Amniotic stem cell (primary cell): ENCODE data around the gene ANKS1A.
"Not testable (repeated sequence)": the region's sequence is repeated elsewhere in the genome, so short reads cannot be mapped to it uniquely, and the experiment has no call there.

ENCODE experiments used
- DNase-seq: peaks from one replicate; lab custom pipeline; 2025; lab: John Stamatoyannopoulos, UW

ANKS1A gene, protein sequence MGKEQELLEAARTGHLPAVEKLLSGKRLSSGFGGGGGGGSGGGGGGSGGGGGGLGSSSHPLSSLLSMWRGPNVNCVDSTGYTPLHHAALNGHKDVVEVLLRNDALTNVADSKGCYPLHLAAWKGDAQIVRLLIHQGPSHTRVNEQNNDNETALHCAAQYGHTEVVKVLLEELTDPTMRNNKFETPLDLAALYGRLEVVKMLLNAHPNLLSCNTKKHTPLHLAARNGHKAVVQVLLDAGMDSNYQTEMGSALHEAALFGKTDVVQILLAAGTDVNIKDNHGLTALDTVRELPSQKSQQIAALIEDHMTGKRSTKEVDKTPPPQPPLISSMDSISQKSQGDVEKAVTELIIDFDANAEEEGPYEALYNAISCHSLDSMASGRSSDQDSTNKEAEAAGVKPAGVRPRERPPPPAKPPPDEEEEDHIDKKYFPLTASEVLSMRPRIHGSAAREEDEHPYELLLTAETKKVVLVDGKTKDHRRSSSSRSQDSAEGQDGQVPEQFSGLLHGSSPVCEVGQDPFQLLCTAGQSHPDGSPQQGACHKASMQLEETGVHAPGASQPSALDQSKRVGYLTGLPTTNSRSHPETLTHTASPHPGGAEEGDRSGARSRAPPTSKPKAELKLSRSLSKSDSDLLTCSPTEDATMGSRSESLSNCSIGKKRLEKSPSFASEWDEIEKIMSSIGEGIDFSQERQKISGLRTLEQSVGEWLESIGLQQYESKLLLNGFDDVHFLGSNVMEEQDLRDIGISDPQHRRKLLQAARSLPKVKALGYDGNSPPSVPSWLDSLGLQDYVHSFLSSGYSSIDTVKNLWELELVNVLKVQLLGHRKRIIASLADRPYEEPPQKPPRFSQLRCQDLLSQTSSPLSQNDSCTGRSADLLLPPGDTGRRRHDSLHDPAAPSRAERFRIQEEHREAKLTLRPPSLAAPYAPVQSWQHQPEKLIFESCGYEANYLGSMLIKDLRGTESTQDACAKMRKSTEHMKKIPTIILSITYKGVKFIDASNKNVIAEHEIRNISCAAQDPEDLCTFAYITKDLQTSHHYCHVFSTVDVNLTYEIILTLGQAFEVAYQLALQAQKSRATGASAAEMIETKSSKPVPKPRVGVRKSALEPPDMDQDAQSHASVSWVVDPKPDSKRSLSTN

DNA sequence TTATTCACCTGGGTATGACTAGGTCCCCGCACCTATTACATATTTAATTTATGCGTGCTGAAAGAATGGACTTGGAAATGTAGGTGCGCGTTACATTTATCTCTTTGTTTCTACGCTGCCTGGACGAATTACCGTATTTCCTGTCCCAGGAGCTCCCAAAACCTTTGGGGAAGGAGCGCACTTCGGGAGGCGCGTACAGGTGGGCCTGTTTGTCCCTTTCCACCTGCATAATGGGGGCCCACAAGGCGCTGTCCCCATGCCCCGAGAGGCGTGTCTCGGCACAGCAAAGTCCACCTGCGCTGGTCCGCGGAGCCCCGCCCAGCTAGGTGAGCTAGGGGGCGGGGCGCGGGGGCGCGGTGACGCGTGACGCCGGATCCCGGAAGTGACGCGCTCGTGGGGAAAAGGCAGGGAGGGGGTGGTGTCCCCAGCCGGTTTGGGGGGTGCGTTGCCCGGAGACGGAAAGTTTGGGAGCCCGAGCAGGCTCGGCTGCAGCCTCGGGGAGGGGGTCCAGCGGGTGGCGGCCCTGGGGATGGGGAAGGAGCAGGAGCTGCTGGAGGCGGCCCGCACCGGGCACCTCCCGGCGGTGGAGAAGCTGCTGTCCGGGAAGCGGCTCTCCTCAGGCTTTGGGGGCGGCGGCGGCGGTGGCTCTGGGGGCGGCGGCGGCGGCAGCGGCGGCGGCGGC lies at the start of gene ANKS1A:
TSS of gene ANKS1A (plus strand) at position 382 of the 682 bp plus-strand sequence. CDS start at position 530, 148 bp downstream.
- no peak for DNase-seq

DNA sequence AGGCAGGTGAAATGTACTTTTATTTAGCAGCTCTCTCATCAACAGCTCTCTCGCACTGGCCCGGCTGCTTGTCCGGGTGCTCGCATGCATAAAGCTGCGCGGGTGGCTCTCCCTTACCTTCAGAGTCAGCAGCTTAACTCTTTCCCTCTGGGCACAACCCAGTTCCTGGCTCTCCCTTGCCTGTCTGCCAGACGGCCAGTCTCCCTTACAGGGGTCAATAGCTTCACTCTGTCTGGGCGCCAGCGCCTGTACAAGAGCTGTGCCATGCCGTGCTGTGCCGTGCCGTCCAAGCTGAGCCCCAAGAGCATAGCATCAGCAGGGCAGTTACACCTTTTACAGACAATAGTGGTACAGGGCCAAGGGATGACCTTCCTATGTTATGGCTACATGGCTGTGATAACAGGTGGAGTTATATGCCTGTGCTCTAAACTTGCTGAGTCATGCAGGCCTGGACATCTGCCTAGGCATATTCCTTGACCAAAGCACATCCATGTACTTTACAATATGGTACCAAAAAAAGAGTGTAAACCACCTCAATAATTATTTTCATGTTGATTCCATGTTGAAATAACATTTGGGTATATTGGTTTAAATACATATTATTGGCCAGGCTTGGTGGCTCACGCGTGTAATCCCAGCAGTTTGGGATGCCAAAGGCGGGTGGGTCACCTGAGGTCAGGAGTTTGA lies 49.2 kb upstream of the ANKS1A start:
- no peak for DNase-seq

DNA sequence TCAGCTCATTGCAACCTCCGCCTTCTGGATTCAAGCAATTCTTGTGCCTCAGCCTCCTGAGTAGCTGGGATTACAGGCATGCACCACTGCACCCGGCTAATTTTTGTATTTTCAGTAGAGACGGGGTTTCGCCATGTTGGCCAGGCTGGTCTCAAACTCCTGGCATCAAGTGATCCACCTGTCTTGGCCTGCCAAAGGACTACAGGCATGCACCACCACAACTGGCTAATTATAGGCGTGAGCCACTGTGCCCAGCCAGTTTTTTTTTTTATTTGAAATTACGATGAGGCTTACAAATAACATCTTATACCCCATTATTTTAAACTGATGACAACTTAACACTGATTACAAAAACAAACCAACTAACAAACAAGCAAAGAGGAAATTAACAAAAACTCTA lies 40.0 kb upstream of the ANKS1A start:
- DNase-seq: not testable (repeated sequence)

DNA sequence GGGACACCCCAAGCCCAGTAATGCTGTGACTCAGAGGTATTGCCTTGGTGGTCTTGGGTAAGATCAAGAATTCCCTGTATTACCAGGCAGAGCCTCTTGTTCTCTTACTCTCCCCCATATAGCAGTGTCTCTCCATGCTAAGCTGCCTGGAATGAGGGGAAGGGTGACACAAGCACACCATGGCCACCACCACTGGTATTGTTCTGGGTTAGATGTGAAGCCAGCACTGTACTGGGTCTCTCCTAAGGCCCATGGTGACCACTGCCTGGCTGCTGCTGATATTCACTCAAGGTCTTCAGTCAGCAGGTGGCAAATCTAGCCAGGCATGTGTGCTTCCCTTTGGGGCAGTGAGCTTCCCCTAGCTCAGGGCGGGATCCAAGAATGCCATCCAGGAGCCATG lies 37.7 kb upstream of the ANKS1A start:
- no peak for DNase-seq

DNA sequence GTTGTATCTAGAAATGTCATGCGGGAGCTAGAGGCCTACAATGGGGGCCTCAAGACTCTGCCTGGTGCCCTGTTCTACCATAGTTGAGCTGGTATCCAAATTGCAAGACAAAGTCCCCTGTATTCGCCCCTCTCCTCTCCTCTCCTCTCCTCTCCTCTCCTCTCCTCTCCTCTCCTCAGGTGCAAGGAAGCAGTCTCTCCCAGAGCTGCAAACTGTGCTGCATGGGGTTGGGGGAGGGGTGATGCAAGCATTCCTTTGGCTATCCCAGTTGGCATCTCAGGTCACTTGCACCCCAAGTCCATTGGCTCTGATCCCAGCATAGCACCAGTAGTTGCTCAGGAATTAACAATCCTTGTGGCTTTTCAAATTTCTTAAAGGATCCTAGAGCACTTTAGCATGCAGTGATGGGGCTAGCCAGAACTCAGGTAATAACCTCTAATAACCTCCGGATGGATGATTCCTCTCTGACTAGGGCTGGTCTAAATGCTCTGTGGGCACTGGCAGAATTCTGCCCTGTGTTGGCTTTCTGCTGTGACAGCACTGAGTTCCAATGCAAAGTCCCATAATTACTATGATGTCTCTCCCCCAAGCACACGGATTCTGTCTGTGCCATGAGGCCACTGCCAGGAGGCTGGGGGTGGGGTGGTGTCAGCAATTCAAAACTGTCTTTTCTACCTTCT lies 36.5 kb upstream of the ANKS1A start:
- DNase-seq: no peak

DNA sequence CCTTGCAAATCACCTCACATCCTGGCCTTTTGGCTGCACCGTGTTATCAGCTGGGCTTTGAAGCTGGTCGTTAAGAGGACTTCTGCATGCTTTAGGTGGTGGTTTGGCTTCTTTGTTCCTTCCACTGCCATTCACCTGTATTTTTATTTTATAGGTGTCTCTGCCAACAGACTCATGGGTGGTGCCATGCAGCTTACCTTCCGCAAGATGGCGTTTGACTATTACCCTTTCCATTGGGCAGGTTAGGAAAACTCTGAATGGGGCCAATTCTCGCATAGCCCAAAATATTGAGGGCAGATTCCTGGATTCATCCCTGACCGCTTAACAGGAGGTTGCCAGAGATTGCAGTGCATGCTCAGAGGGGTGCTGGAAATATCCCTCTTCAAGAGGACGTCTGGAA lies 33.6 kb upstream of the ANKS1A start:
- no peak for DNase-seq

DNA sequence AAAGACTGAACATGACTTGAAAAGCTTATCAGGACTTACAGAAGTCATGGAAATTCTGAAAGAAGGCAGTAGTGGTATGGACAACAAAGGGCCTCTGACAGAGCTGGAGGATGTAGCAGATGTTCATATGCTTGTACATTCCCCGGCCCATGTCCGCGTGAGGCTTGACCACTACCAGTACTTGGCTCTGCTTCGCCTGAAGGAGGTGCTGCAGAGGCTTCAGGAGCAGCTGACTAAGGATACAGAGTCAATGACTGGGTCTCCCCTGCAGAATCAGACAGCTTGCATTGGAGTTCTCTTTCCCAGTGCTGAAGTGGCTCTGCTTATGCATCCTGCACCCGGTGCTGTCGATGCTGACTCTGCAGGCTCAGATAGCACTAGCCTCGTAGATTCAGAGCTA lies 30.4 kb upstream of the ANKS1A start:
- no peak for DNase-seq

DNA sequence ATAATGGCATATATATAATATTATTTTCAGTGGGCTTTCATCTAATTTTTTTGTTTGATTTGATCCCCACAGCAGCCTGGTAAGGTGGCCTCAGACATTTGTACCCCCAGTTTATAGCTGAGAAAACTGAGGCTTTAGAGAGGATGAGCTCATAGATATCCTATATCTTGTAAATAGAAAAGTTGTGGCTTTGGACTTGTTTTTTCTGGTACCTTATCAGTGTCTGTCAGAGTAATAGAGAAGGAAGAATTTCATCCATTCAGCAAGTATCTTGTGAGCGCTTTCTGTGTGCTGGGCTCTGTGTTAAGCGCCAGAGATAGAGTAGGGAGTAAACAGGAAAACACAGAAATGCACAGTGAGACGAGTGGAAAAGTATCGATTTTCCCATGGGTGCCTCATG lies 29.1 kb upstream of the ANKS1A start:
- DNase-seq: no peak

DNA sequence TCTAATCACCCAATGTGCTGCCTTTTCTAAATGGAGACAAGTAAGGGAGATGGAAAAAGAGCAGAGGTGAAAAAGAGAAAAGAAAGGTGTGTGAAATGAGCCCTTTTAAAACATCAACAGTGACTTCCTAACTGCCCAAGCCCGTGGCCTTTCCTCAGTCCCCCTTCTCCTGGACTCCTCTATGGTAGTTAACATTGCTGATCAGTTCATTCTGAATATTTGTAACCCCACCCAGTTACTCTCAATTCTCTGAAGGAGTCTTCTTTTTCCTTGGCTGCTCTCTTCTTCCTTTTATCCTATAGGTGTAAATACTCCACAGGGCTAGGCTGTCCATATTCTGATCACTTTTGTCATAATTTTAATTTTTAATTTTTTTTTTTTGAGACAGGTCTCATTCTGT lies 28.3 kb upstream of the ANKS1A start:
- no peak for DNase-seq

DNA sequence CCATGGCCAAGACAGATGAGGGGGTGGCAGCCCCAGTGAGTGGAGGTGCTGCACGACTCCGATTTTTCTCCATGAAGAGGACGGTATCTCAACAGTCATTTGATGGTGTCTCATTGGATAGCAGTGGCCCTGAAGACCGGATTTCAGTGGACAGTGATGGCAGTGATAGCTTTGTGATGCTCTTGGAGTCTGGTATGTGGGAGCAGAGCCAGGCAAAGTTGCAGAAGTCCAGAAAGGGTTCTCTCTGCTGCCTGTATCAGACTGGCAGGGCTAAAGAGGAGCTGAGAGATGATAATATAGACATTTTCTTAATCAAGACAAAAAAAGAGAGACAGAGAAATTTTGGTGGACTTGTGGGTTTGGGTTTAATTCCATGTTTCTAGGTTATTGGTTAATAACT lies 25.0 kb upstream of the ANKS1A start:
- DNase-seq: no peak

DNA sequence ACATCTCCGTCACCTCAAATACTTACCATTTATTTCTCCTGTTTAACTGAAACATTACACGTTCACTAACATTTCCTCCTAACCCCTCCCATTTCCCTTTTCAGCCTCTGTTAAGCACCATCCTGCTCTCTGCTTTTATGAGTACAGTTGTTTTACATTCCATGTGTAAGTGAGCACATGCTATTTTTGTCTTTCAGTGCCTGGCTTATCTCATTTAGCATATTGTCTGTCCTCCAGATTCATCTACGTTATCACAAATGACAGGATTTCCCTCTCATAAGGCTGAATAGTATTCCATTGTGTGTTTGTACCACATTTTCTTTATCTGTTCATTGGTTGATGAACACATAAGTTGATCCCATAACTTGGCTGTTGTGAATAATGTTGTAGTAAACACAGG lies 23.9 kb upstream of the ANKS1A start:
- DNase-seq: no peak

DNA sequence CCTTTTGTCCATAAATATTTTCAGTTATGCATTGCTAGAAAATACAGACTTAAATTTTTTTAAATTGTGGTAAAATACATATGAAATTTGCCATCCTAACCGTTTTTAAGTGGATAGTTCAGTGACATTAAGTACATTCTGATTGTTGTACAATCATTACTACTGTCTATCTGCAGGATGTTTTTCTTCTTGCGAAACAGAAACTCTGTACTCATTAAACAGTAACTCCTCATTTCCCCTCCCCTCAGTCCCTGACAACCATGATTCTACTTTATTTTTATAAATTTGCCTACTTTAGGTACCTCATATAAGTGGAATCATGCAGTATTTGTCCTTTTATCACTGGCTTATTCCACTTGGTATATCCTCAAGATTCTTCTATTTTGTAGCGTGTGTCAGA lies 22.5 kb upstream of the ANKS1A start:
- DNase-seq: no peak

DNA sequence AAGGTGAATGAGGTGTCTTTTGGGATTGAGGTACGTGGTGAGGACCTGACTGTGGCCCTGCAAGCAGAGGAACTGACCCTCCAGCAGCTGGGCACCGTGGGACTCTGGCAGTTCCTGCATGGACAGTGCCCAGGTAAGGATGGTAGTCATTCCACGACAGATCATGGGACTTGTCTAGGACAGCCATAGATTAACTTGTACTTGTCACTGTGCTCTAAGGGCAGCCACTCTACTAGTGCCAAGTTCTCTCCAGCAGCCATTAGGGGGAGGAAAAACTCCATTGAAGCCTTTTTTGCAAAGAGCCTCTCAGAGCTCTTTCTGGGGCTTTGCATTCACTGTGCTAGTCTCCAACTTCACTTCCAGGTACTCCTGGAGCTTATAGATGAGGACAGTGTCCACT lies 21.6 kb upstream of the ANKS1A start:
- no peak for DNase-seq

DNA sequence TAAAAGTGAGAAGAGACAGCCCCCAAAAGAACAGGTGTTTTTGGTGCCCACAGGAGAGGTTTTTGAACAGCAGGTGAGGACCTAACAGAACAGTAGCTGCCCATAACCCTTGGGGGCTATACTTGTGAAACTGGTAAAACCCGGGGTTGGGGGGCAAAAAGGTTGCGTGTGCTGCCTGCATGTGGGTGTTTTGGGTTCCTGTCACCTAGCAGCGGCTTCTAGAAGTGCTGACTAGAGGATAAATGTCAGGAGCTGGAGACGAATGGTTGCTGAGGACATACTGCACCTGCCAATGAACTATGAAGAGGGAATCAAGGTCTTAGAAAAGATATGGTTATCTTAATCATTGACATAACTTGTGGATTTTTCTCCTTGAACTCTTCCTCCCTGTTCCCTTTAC lies 17.2 kb upstream of the ANKS1A start:
- DNase-seq: no peak

DNA sequence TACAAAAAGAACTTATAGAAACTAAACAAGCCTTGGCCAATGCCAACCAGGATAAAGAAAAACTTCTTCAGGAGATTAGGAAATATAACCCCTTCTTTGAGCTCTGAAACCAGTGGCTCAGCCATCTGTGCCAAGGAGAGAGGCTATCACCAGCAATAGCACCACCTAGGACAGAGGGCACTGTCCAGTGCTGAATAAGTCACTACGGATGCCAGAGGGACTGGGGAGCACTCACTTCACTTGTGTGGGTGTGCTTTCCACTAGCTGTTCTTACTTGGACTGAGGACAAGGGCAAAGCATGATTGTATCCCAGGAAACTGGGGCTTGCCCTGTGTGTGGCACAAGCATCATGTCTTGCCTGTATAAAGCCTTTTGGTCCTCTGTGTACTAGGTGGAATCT lies 16.7 kb upstream of the ANKS1A start:
- DNase-seq: no peak

DNA sequence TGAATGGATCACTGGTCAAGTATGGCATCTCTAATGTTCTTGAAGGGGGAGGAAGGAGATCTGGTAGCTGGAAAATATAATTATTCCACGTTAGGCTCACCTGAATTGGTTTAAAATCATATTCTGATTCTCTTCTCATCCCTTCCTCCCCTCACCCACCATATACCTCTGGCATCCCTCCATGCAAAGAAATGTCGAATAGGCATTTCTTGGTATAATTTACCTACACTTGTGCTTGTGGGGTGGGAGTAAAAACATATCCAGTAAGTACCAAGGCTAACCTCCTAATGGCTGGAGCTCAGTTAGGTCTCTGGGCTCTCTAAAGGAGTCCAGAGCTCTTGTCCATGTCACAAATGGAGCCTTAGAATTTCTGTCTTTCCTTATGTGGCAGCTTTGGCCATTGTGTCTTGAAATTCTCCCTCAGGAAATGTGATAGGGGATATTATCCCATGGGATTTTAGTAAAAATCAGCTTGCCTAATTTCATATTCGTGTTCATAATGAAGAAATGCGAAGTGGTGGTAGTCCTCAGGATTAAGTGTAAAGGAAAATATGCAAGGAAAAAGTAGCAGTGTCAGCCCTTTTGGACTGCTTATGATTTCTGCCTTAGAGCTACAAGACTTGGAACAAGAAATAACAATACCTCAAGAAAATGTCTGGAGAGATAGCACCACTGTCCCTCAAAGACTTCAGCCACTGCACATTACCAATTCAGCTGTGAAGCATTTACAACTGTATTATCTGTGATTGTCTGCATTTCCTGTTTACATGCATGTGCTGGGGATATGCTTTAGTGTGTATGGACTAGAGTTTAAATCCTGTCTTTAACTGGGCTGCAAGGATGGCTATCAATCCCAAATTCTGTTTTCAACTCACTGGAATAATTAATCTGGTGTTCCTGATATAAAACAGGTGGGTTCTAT lies 13.5 kb upstream of the ANKS1A start:
- no peak for DNase-seq

DNA sequence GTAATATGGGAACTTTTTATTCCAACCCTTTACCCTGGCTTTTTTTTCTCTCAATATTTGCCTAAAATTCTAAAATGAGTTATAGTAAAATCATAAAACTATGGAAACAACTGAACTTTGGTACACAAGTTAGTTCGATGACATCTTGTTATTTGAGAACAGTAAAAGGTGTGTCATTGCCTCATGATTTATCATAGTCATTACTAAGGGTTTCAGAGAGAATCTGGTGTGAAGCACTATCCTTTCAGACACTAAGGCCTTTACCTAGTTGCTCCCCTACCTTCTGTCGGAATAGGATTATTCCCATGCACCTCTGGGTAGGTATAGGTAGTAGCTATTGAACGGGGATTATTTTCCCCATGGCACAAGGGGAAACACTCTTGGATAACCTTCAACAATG lies 12.6 kb upstream of the ANKS1A start:
- DNase-seq: no peak

DNA sequence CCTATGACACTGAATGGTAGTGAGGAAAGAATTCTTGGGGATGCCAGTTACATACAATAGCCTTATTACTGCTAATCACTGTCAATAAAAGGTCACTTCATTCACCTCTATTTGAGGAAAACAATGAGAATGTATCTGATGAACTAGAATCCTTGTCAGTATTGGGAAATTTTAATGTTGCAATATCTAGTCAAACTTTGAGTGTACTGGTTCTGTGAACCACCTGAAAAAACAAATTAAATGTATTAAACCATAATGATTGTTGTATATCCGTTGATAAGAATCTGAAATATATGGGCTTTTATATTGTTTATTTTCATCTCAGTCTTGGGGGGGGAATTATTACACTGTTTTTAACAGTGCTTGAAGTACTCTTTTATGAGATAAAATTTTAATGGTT lies 11.8 kb upstream of the ANKS1A start:
- no peak for DNase-seq

DNA sequence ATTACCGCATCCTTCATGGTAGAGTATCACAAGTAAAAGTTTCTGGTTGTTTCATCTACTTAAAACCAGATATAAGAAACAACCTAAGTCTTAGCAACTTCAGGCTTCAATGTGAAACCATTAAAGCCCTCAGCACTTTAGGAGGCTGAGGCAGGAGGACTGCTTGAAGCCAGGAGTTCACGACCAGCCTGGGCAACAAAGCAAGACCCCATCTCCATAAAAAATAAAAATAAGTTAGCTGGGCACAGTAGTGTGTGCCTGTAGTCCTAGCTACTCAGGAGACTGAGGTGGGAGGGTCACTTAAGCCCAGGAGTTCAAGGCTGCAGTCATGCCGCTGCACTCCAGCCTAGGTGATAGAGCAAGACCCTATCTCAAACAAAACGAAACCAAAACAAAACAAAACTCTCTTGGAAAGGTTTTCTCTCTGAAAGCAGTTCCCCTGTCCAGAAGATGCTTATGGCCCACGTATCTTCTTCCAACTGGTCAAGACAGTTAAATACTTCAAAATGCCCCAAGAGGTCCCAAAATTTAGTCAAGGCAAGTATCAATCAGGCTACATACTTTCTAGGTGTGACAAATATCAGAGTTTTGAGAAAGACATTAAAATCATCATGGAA lies 11.1 kb upstream of the ANKS1A start:
- DNase-seq: no peak
